Measurements from ENCODE around the gene HIPK2. TPM values are rescaled to one million over a fixed set of nuclear protein-coding genes. Genes with fewer than 3 reads are reported as not detected.

Gene HIPK2
- total and polyA plus RNA-seq, 2 experiments from 2014 or later, result 18.2 to 22.9 TPM

DNA sequence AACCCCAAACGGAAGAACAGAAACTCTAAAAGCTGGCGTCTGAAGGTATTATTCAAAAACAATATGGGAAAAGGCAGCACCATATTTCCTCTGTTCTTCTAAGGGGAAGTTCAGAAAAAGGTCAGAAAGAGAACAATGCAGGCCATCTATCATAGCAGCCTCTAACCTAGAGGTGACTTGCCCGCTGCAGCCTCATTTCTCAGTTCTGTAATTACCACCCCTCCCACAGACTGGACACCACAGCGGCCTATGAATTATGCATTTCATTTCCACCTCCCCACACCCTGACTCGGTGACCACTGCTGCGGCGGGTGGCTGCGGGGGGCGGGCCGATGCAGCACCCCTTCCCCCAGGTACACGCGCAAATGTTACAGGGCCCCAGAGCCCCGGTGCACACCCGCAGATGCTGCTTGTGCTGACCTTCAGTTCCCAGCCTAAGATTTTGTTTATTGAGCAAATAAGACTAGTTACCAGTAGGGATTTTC is 128.8 kb downstream of the HIPK2 start:
- Histone ChIP-seq H3K36me3 (replicated peaks; ENCODE audit: insufficient read depth, low read depth) (no peaks in the 10 kb centered on the region), H3K4me3 (no peak overlapping the region), H2AFZ (no peak overlapping the region), H3K27me3 (no peaks in the 10 kb centered on the region), H3K9me3 (ENCODE audit: low read depth) (no peaks in the 10 kb centered on the region), H3K27ac (no peak overlapping the region), H3K4me2 (peak overlapping the region; percentile 49), H3K9me2 (replicated peaks; ENCODE audit: insufficient read depth) (no peaks in the 10 kb centered on the region), H3K79me2 (peaks cover 44% of the 10 kb centered on the region), H4K20me1 (ENCODE audit: insufficient read depth, poor library complexity, severe bottlenecking) (no peaks in the 10 kb centered on the region), H3K4me1 (ENCODE audit: insufficient read depth) (peaks cover 27% of the 10 kb centered on the region)
- TF ChIP-seq EZH2phosphoT487 (IDR thresholded peaks at IDR 0.05; ENCODE audit: low read depth, severe bottlenecking, unreplicated experiment) (no peak), EZH2 (IDR thresholded peaks at IDR 0.05; ENCODE audit: borderline replicate concordance) (no peak)
- TF ChIP-seq, protein P1, sequence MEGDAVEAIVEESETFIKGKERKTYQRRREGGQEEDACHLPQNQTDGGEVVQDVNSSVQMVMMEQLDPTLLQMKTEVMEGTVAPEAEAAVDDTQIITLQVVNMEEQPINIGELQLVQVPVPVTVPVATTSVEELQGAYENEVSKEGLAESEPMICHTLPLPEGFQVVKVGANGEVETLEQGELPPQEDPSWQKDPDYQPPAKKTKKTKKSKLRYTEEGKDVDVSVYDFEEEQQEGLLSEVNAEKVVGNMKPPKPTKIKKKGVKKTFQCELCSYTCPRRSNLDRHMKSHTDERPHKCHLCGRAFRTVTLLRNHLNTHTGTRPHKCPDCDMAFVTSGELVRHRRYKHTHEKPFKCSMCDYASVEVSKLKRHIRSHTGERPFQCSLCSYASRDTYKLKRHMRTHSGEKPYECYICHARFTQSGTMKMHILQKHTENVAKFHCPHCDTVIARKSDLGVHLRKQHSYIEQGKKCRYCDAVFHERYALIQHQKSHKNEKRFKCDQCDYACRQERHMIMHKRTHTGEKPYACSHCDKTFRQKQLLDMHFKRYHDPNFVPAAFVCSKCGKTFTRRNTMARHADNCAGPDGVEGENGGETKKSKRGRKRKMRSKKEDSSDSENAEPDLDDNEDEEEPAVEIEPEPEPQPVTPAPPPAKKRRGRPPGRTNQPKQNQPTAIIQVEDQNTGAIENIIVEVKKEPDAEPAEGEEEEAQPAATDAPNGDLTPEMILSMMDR (IDR thresholded peaks at IDR 0.05; ENCODE audit: poor library complexity), result no peak
- 73% methylated on average over 14 of the region's 14 CpGs for WGBS (ENCODE audit: low lambda C conversion rate, missing lambda C conversion rate)
- DNase-seq (ENCODE audit: low spot score), result no peak

DNA sequence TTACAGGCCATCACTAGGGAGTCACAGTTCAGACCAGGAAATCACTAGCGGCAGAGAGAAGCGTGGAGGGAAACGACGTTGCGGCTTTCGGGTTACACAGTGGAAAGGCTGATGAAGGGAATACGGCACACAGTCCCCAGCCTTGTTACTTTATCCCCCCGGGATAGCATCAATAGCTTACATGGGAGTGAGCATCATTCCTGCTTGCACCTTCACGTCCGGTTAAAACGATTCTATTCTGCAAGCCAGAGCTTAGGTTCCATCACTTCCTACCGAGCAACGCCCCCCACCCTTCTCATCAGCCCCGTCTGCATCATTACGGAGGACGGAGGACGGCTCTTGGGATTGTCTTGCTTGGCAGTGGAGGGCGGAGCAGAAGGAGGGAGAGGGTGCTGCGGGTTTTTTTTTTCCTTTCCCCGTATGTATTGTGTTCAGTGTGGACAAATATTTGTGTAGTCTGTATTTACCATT is 129.4 kb downstream of the HIPK2 start:
- no peaks in the 10 kb centered on the region for H3K27me3 ChIP-seq
- H3K4me2 ChIP-seq, result peak overlapping the region; percentile 49

DNA sequence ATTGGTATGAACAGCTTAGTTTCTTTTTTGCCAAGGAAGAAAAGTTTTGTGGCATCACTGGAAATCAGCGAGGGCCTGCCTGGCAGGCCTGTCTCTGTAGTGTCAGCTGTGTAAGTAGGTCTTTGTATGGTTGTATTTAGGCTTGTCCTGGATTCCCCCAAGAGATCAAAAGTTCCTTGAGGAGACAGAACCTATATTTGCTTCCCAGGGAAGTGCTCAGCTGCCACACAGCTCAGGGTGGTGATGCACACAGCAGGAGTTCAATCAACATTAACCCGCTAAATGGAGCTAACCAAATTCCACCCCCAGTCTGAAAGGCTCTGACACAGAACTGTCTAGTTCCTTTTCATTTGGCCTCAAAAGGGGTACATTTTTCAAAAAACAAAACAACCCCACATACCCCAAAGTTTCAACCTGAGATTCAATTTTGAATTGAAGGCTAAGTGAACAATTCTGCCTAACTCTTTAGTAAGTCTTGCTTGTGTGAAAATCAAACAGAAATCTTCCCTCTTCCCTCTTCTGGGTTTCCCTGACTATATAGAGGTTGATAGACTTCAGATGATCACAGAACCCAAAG is 129.9 kb downstream of the HIPK2 start:
- Histone ChIP-seq H3K4me1 (ENCODE audit: insufficient read depth) (peaks cover 27% of the 10 kb centered on the region), H3K4me3 (no peak overlapping the region), H3K9me3 (ENCODE audit: low read depth) (no peaks in the 10 kb centered on the region), H3K27me3 (no peaks in the 10 kb centered on the region), H4K20me1 (ENCODE audit: insufficient read depth, poor library complexity, severe bottlenecking) (no peaks in the 10 kb centered on the region), H3K9me2 (replicated peaks; ENCODE audit: insufficient read depth) (no peaks in the 10 kb centered on the region), H3K36me3 (replicated peaks; ENCODE audit: insufficient read depth, low read depth) (no peaks in the 10 kb centered on the region), H3K4me2 (no peak overlapping the region), H3K27ac (no peak overlapping the region), H2AFZ (no peak overlapping the region), H3K79me2 (peaks cover 49% of the 10 kb centered on the region)
- no peak for DNase-seq (ENCODE audit: low spot score)
- TF ChIP-seq EZH2 (IDR thresholded peaks at IDR 0.05; ENCODE audit: borderline replicate concordance) (no peak), EZH2phosphoT487 (IDR thresholded peaks at IDR 0.05; ENCODE audit: low read depth, severe bottlenecking, unreplicated experiment) (no peak)
- TF ChIP-seq, protein P1 (IDR thresholded peaks at IDR 0.05; ENCODE audit: poor library complexity), result no peak
- WGBS (ENCODE audit: low lambda C conversion rate, missing lambda C conversion rate), result 89% methylated on average over 2 of the region's 2 CpGs

More for the DNA sequence above, 129.4 kb downstream of the HIPK2 start:
- TF ChIP-seq EZH2 (IDR thresholded peaks at IDR 0.05; ENCODE audit: borderline replicate concordance) (no peak), EZH2phosphoT487 (IDR thresholded peaks at IDR 0.05; ENCODE audit: low read depth, severe bottlenecking, unreplicated experiment) (no peak)
- TF ChIP-seq, protein P1 (IDR thresholded peaks at IDR 0.05; ENCODE audit: poor library complexity), result no peak
- peaks cover 48% of the 10 kb centered on the region for H3K79me2 ChIP-seq
- H3K9me2 ChIP-seq (replicated peaks; ENCODE audit: insufficient read depth), result no peaks in the 10 kb centered on the region
- no peaks in the 10 kb centered on the region for H3K36me3 ChIP-seq (replicated peaks; ENCODE audit: insufficient read depth, low read depth)
- no peak overlapping the region for H2AFZ ChIP-seq
- no peak overlapping the region for H3K4me3 ChIP-seq
- no peak overlapping the region for H3K27ac ChIP-seq
- WGBS (ENCODE audit: low lambda C conversion rate, missing lambda C conversion rate), result 75% methylated on average over 20 of the region's 20 CpGs
- DNase-seq (ENCODE audit: low spot score), result no peak
- peaks cover 27% of the 10 kb centered on the region for H3K4me1 ChIP-seq (ENCODE audit: insufficient read depth)
- H3K9me3 ChIP-seq (ENCODE audit: low read depth), result no peaks in the 10 kb centered on the region
- H4K20me1 ChIP-seq (ENCODE audit: insufficient read depth, poor library complexity, severe bottlenecking), result no peaks in the 10 kb centered on the region

Data from hepatocyte (in vitro differentiated cells).